Vagina (tissue), 2 donors: ENCODE data around the gene SCN3A. TPM values are rescaled to one million over a fixed set of nuclear protein-coding genes. Genes with fewer than 3 reads are reported as not detected.

ENCODE experiments used
- DNase-seq, 2 donors: peaks; one replicate each; pipeline ENCODE4 v3.0.0-alpha.2; 2017; ENCODE audit errors: extremely low spot score in 2 of 2
- H3K27ac ChIP-seq: fragments of 200-600 bp; sonication (generic); one replicate; pipeline ENCODE4 v1.5.1; 2019
- H3K27me3 ChIP-seq: fragments of 200-600 bp; sonication (generic); one replicate; pipeline ENCODE4 v1.5.1; 2019
- H3K36me3 ChIP-seq, 2 donors: fragments of 200-600 bp; sonication (generic); one replicate each; pipeline ENCODE4 v1.5.1; 2017 to 2019
- H3K4me1 ChIP-seq: fragments of 200-600 bp; sonication (generic); one replicate; pipeline ENCODE4 v1.5.1; 2019
- H3K4me3 ChIP-seq, 2 donors: fragments of 200-600 bp; sonication (generic); 1 replicate in 1 of 2; 2 replicates in 1 of 2; pipeline ENCODE4 v1.5.1; 2016 to 2019
- H3K9me3 ChIP-seq: fragments of 200-600 bp; sonication (generic); one replicate; pipeline ENCODE4 v1.5.1; 2019
- CTCF ChIP-seq, 3 experiments: fragments of 450-650 bp in 2 of 3; fragments of 200-600 bp in 1 of 3; sonication (generic) in 1 of 3; IDR thresholded peaks; one replicate each; pipeline ENCODE4 v1.5.1; 2017 to 2019; ENCODE audit warnings: antibody characterized with exemption in 3 of 3, mild to moderate bottlenecking in 2 of 3, moderate library complexity in 2 of 3
- POLR2A ChIP-seq, 2 donors: fragments of 450-650 bp; IDR thresholded peaks; one replicate each; pipeline ENCODE4 v1.6.1; 2017; ENCODE audit warnings: antibody characterized with exemption in 2 of 2, mild to moderate bottlenecking in 2 of 2, moderate library complexity in 2 of 2
- POLR2AphosphoS5 ChIP-seq, 2 donors: sonication (generic); formaldehyde crosslinking; IDR thresholded peaks; one replicate each; pipeline ENCODE4 v1.9.0; 2017; ENCODE audit warnings: antibody characterized with exemption in 2 of 2, mild to moderate bottlenecking in 2 of 2, low read depth in 1 of 2; ENCODE audit not compliant: insufficient read depth in 1 of 2
- intact Hi-C: fragments of 100-400 bp; cut with DNase I; formaldehyde crosslinking; loops from one replicate; pipeline ENCODE4 v1.15.1; 2023
- total RNA-seq: library from RNA; depleted of rRNA; stranded (reverse); fragments of >200 nt; gene quantifications from one replicate; pipeline ENCODE4 v1.2.3, GENCODE V29; 2016

The SCN3A gene
- total RNA-seq, 1 donor from 2014 or later = 2.0 TPM

GRCh38 chr2:165054652-165055051, 149.2 kb downstream of the SCN3A start:
- H3K9me3 ChIP-seq = no peaks in the 10 kb centered on the region
- H3K4me1 ChIP-seq = no peaks in the 10 kb centered on the region
- intact Hi-C loops = no loop called here
- H3K27ac ChIP-seq = no peak overlapping the region
- no peaks in the 10 kb centered on the region for H3K27me3 ChIP-seq
- TF ChIP-seq CTCF (IDR thresholded peaks at IDR 0.05) (no peak), POLR2A (IDR thresholded peaks at IDR 0.05) (no peak), POLR2AphosphoS5 (IDR thresholded peaks at IDR 0.05; ENCODE audit: insufficient read depth in 1 of 2, low read depth in 1 of 2) (no peak)
- no peak for DNase-seq
- H3K36me3 ChIP-seq = no peaks in the 10 kb centered on the region
- H3K4me3 ChIP-seq = no peak overlapping the region

- DNase-seq = no peak
- H3K27me3 ChIP-seq = no peaks in the 10 kb centered on the region
- H3K27ac ChIP-seq = no peak overlapping the region
- no peaks in the 10 kb centered on the region for H3K9me3 ChIP-seq
- H3K36me3 ChIP-seq = no peaks in the 10 kb centered on the region
- no peak overlapping the region for H3K4me3 ChIP-seq
- H3K4me1 ChIP-seq = no peaks in the 10 kb centered on the region
- no peak for TF ChIP-seq CTCF (IDR thresholded peaks at IDR 0.05)
- no peak for TF ChIP-seq POLR2A (IDR thresholded peaks at IDR 0.05)
- no peak for TF ChIP-seq POLR2AphosphoS5 (IDR thresholded peaks at IDR 0.05; ENCODE audit: insufficient read depth in 1 of 2, low read depth in 1 of 2)
- intact Hi-C loops = no loop called here
Measured at GRCh38 chr2:165044505-165045303, 159.1 kb downstream of the SCN3A start.

Other genes starting within 250 kb of the SCN3A start
- 2.2 TPM for gene SLC38A11, start 248.5 kb downstream of the SCN3A start, total RNA-seq
- 1.2 TPM for gene SCN2A, start 35.4 kb upstream of the SCN3A start, total RNA-seq